Endothelial cell of umbilical vein (primary cell): ENCODE measurements around the gene BPIFA3. TPM values are rescaled to one million over a fixed set of nuclear protein-coding genes. Genes with fewer than 3 reads are reported as not detected.

Experiments
- BruUV-seq: library from RNA; stranded (reverse); fragments of 400-500 nt; replicated peaks from 2 replicates; lab custom pipeline; 2021; lab: Mats Ljungman, UMichigan
- CTCF ChIA-PET: fragments of 300-600, 350-600 bp; sonication (Branson Sonifier 250); formaldehyde crosslinking; loops from one replicate; lab custom pipeline; 2021; ENCODE audit warnings: antibody characterized with exemption, inconsistent platforms; lab: Charles Lee
- POLR2A ChIA-PET: fragments of 300-600, 350-600 bp; sonication (Branson Sonifier 250); formaldehyde crosslinking; loops from one replicate; lab custom pipeline; 2021; ENCODE audit warnings: antibody characterized with exemption, inconsistent platforms; lab: Charles Lee
- DNase-seq: peaks from one replicate; pipeline ENCODE4 v3.0.0-alpha.2; 2011; ENCODE audit warnings: low read depth, low spot score
- FAIRE-seq: peaks from 2 replicates; lab custom pipeline; 2011; peaks lifted over from hg19 to GRCh38; lab: Jason Lieb, UNC
- H2AFZ ChIP-seq: 2 replicates; pipeline ENCODE4 v1.6.0; 2012; ENCODE audit warnings: low read depth, low read length, control low read depth, inconsistent platforms
- H3K27ac ChIP-seq: 2 replicates; pipeline ENCODE4 v1.5.1; 2011; ENCODE audit warnings: low read depth, mild to moderate bottlenecking, control low read depth, low read length, moderate library complexity; ENCODE audit not compliant: insufficient read depth
- H3K27me3 ChIP-seq, 2 experiments: 2 replicates each; pipeline versions ENCODE4 v1.6.0 to v1.6.1; 2011; ENCODE audit warnings: low read length in 2 of 2, mixed read lengths in 1 of 2; ENCODE audit not compliant: control insufficient read depth in 2 of 2, insufficient read depth in 2 of 2
- H3K36me3 ChIP-seq, 2 experiments: 2 replicates in 1 of 2; 3 replicates in 1 of 2; pipeline ENCODE4 v1.5.1; 2011; ENCODE audit warnings: low read length in 2 of 2, mild to moderate bottlenecking in 1 of 2, moderate library complexity in 1 of 2; ENCODE audit not compliant: control insufficient read depth in 2 of 2, insufficient read depth in 2 of 2; ENCODE audit errors: extremely low read depth in 1 of 2
- H3K4me1 ChIP-seq: 3 replicates; pipeline ENCODE4 v1.5.1; 2011; ENCODE audit warnings: mild to moderate bottlenecking, low read length; ENCODE audit not compliant: control insufficient read depth, insufficient read depth; ENCODE audit errors: extremely low read depth
- H3K4me2 ChIP-seq: 2 replicates; pipeline ENCODE4 v1.6.1; 2011; ENCODE audit warnings: low read length, control low read depth, mixed read lengths; ENCODE audit not compliant: insufficient read depth
- H3K4me3 ChIP-seq, 3 experiments: fragments of 200-600 bp in 1 of 3; sonication (generic), shearing (Covaris generic) in 1 of 3; replicated peaks in 1 of 3; 2 replicates each; pipeline ENCODE4 v1.5.1; 2011 to 2016; ENCODE audit warnings: control low read depth in 3 of 3, low read length in 3 of 3, mild to moderate bottlenecking in 2 of 3, inconsistent platforms in 1 of 3, low read depth in 1 of 3, moderate library complexity in 1 of 3; ENCODE audit not compliant: insufficient read depth in 1 of 3
- H3K79me2 ChIP-seq: 2 replicates; pipeline ENCODE4 v1.6.0; 2012; ENCODE audit warnings: low read length, inconsistent platforms; ENCODE audit not compliant: control insufficient read depth, insufficient read depth
- H3K9ac ChIP-seq: replicated peaks from 2 replicates; pipeline ENCODE3; 2011; ENCODE audit warnings: low read length, control low read depth; ENCODE audit not compliant: insufficient read depth; ENCODE audit errors: extremely low read depth
- H3K9me1 ChIP-seq: replicated peaks from 3 replicates; pipeline ENCODE4 v1.6.0; 2011; ENCODE audit warnings: mild to moderate bottlenecking, low read length; ENCODE audit not compliant: control insufficient read depth, insufficient read depth; ENCODE audit errors: extremely low read depth
- H3K9me3 ChIP-seq: replicated peaks from 2 replicates; pipeline ENCODE4 v1.5.1; 2012; ENCODE audit warnings: low read length, inconsistent platforms; ENCODE audit not compliant: control insufficient read depth, insufficient read depth
- H4K20me1 ChIP-seq: replicated peaks from 2 replicates; pipeline ENCODE3; 2011; ENCODE audit warnings: mild to moderate bottlenecking, low read length; ENCODE audit not compliant: control insufficient read depth, insufficient read depth; ENCODE audit errors: extremely low read depth
- CTCF ChIP-seq, 2 donors: IDR thresholded peaks; 1 replicate in 1 of 2; 2 replicates in 1 of 2; pipeline ENCODE4 v1.5.1; 2011; ENCODE audit warnings: low read length in 2 of 2, mild to moderate bottlenecking in 2 of 2, moderate library complexity in 2 of 2, control low read depth in 1 of 2, inconsistent platforms in 1 of 2, low read depth in 1 of 2; ENCODE audit not compliant: insufficient read depth in 1 of 2; ENCODE audit errors: extremely low read depth in 1 of 2
- EZH2 ChIP-seq: IDR thresholded peaks from 2 replicates; pipeline ENCODE4 v1.6.1; 2012; ENCODE audit warnings: borderline replicate concordance, low read depth, mild to moderate bottlenecking, moderate library complexity, low read length, inconsistent platforms; ENCODE audit not compliant: severe bottlenecking
- FOS ChIP-seq: IDR thresholded peaks from 2 replicates; pipeline ENCODE4 v1.6.1; 2011; ENCODE audit warnings: mild to moderate bottlenecking, low read length, moderate library complexity, borderline replicate concordance; ENCODE audit not compliant: insufficient read depth
- GATA2 ChIP-seq: IDR thresholded peaks from 2 replicates; pipeline ENCODE4 v1.7.0; 2011; ENCODE audit warnings: low read depth, mild to moderate bottlenecking, moderate library complexity, mixed read lengths, low read length; ENCODE audit not compliant: insufficient read length, insufficient read depth
- JUN ChIP-seq: IDR thresholded peaks from 2 replicates; pipeline ENCODE4 v1.6.1; 2011; ENCODE audit warnings: borderline replicate concordance, low read depth; ENCODE audit not compliant: insufficient read length, insufficient read depth
- MAX ChIP-seq: IDR thresholded peaks from 2 replicates; pipeline ENCODE4 v1.6.1; 2011; ENCODE audit not compliant: insufficient read depth, insufficient read length
- MYC ChIP-seq: IDR thresholded peaks from one replicate; pipeline ENCODE4 v1.6.1; 2011; ENCODE audit warnings: mild to moderate bottlenecking, low read depth, low read length
- POLR2A ChIP-seq: IDR thresholded peaks from 2 replicates; pipeline ENCODE4 v1.6.1; 2012; ENCODE audit warnings: low read depth, mild to moderate bottlenecking, control low read depth, low read length
- POLR2AphosphoS5 ChIP-seq: IDR thresholded peaks from 2 replicates; pipeline ENCODE4 v1.6.1; 2012; ENCODE audit warnings: low read depth, mild to moderate bottlenecking, control low read depth, low read length, moderate library complexity; ENCODE audit not compliant: insufficient read depth
- dilution Hi-C: fragments of 300-500 bp; cut with MboI; formaldehyde crosslinking; loops from one replicate; pipeline ENCODE4 v1.15.0; 2019; ENCODE audit warnings: low sequenced_read_pairs; ENCODE audit not compliant: extremely low pct_ligation_motif_present
- intact Hi-C: fragments of 100-400 bp; cut with micrococcal nuclease; formaldehyde crosslinking; loops from one replicate; pipeline ENCODE4 v1.10.0; 2022
- polyA plus RNA-seq, 4 experiments: library from polyadenylated mRNA; depleted of rRNA in 3 of 4; stranded (reverse) in 3 of 4; unstranded in 1 of 4; fragments of >200 nt; gene quantifications; 2 replicates each; pipeline versions ENCODE4 v1.2.1 to v1.2.3, GENCODE V29; 2011 to 2012; ENCODE audit warnings: missing spikeins in 1 of 4
- total RNA-seq: library from RNA; stranded (reverse); gene quantifications from 2 replicates; pipeline ENCODE4 v1.2.3, GENCODE V29; 2021

Gene BPIFA3
- total and polyA plus RNA-seq, 2 donors (not counting 3 experiments of a cell fraction or from before 2014, with no cell fraction given) = not detected

DNA sequence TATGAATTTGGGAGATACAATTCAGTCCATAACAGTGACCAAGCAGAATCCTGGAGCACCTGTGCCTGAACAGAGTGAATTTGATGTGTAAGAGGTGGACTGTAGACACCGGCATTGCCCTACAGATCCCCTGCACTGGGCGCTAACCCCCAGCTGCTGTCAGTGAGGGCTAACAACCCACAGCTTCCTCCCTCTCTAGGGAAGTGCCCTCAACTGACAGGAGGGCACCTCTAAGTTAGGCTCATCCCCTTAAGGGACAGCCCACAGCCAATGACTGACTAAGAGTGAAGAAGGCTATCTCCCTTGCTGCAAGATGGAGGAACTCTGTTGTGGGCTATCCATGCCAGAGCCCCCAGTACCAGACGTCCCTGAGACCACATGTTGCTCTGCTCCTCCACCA, 50.5 kb downstream of the BPIFA3 start:
- no TSS peak for BruUV-seq
- FAIRE-seq = no peak
- H2AFZ ChIP-seq = no peak overlapping the region

GRCh38 chr20:33272155-33272873, 55.2 kb downstream of the BPIFA3 start:
- H3K4me2 ChIP-seq = no peak overlapping the region
- H3K9ac ChIP-seq = no peak overlapping the region
- no TSS peak for BruUV-seq
- H3K9me1 ChIP-seq = no peaks in the 10 kb centered on the region
- no peaks in the 10 kb centered on the region for H4K20me1 ChIP-seq
- H2AFZ ChIP-seq = no peak overlapping the region
- H3K4me3 ChIP-seq = no peak overlapping the region
- no peaks in the 10 kb centered on the region for H3K79me2 ChIP-seq
- POLR2A ChIA-PET = no interaction called here
- peaks cover 0 to 2% of the 10 kb centered on the region in 2 experiments for H3K27me3 ChIP-seq
- CTCF ChIA-PET = interaction anchor here (1.2 kb wide), 1 partner anchor 10 kb away, joined by 4 read pairs; no protein-coding TSS in a partner anchor
- H3K27ac ChIP-seq = no peak overlapping the region
- no peaks in the 10 kb centered on the region for H3K4me1 ChIP-seq
- no peaks in the 10 kb centered on the region for H3K36me3 ChIP-seq
- intact Hi-C loops (no loop called here), dilution Hi-C loops (no loop called here)
- FAIRE-seq = no peak
- DNase-seq = no peak
- TF ChIP-seq CTCF (IDR thresholded peaks at IDR 0.05; ENCODE audit: extremely low read depth in 1 of 2, insufficient read depth in 1 of 2, low read depth in 1 of 2, low read length in 2 of 2) = no peak
- TF ChIP-seq MYC = no peak
- no peak for TF ChIP-seq POLR2A
- no peak for TF ChIP-seq JUN
- TF ChIP-seq MAX = no peak
- TF ChIP-seq FOS = no peak
- TF ChIP-seq GATA2 = no peak
- no peak for TF ChIP-seq POLR2AphosphoS5
- TF ChIP-seq EZH2 = no peak
- no peaks in the 10 kb centered on the region for H3K9me3 ChIP-seq

More for the DNA sequence above, 50.5 kb downstream of the BPIFA3 start:
- Histone ChIP-seq H3K27me3 (no peaks in the 10 kb centered on the region), H3K79me2 (no peaks in the 10 kb centered on the region), H3K4me2 (no peak overlapping the region), H3K36me3 (no peaks in the 10 kb centered on the region), H3K4me1 (no peaks in the 10 kb centered on the region), H3K27ac (no peak overlapping the region), H3K9me3 (no peaks in the 10 kb centered on the region), H3K9me1 (no peaks in the 10 kb centered on the region), H3K4me3 (no peak overlapping the region), H3K9ac (no peak overlapping the region), H4K20me1 (no peaks in the 10 kb centered on the region)
- DNase-seq = no peak
- CTCF ChIA-PET = no interaction called here
- TF ChIP-seq POLR2AphosphoS5 = no peak
- POLR2A ChIA-PET = no interaction called here
- intact Hi-C loops (no loop called here), dilution Hi-C loops (no loop called here)
